WERI-Rb-1 (cell line): ENCODE data around the gene KLHL42.
A peak's percentile ranks its signal among the peaks of the same experiment; 100 is the strongest.

Source experiments
- DNase-seq: peaks from one replicate; pipeline ENCODE4 v3.0.0-alpha.2; 2020
- H3K27ac ChIP-seq: fragments of 250-450 bp; sonication (Bioruptor Pico); 2 replicates; pipeline ENCODE4 v1.5.1; 2020; ENCODE audit warnings: mild to moderate bottlenecking, moderate library complexity
- H3K27me3 ChIP-seq: fragments of 250-450 bp; sonication (Bioruptor Pico); 2 replicates; pipeline ENCODE4 v1.5.1; 2021; ENCODE audit warnings: mild to moderate bottlenecking, low read depth, moderate library complexity; ENCODE audit not compliant: insufficient read depth, severe bottlenecking
- H3K36me3 ChIP-seq: fragments of 250-450 bp; sonication (Bioruptor Pico); 2 replicates; pipeline ENCODE4 v1.5.1; 2020; ENCODE audit warnings: mild to moderate bottlenecking, moderate library complexity
- H3K4me3 ChIP-seq: 2 replicates; pipeline ENCODE4 v1.5.1; 2011; ENCODE audit warnings: low read depth, mild to moderate bottlenecking, control low read depth, low read length
- H3K9me3 ChIP-seq: fragments of 250-450 bp; sonication (Bioruptor Pico); 2 replicates; pipeline ENCODE4 v1.5.1; 2021; ENCODE audit warnings: mild to moderate bottlenecking, moderate library complexity; ENCODE audit not compliant: severe bottlenecking
- TF ChIP-seq, protein P1 (sequence below): IDR thresholded peaks from 2 replicates; pipeline ENCODE4 v1.5.1; 2011; ENCODE audit warnings: low read depth, mild to moderate bottlenecking, control low read depth, inconsistent platforms, low read length

KLHL42 gene

GRCh38 chr12:27838543-27839185 lies 58.6 kb downstream of the KLHL42 start:
- no peaks in the 10 kb centered on the region for H3K9me3 ChIP-seq
- TF ChIP-seq, protein P1, sequence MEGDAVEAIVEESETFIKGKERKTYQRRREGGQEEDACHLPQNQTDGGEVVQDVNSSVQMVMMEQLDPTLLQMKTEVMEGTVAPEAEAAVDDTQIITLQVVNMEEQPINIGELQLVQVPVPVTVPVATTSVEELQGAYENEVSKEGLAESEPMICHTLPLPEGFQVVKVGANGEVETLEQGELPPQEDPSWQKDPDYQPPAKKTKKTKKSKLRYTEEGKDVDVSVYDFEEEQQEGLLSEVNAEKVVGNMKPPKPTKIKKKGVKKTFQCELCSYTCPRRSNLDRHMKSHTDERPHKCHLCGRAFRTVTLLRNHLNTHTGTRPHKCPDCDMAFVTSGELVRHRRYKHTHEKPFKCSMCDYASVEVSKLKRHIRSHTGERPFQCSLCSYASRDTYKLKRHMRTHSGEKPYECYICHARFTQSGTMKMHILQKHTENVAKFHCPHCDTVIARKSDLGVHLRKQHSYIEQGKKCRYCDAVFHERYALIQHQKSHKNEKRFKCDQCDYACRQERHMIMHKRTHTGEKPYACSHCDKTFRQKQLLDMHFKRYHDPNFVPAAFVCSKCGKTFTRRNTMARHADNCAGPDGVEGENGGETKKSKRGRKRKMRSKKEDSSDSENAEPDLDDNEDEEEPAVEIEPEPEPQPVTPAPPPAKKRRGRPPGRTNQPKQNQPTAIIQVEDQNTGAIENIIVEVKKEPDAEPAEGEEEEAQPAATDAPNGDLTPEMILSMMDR = no peak
- H3K27ac ChIP-seq = no peak overlapping the region
- DNase-seq = no peak
- no peaks in the 10 kb centered on the region for H3K27me3 ChIP-seq
- no peaks in the 10 kb centered on the region for H3K36me3 ChIP-seq
- no peak overlapping the region for H3K4me3 ChIP-seq

GRCh38 chr12:27840229-27840999 lies 60.4 kb downstream of the KLHL42 start:
- Histone ChIP-seq H3K9me3 (no peaks in the 10 kb centered on the region), H3K27me3 (no peaks in the 10 kb centered on the region), H3K27ac (no peak overlapping the region), H3K36me3 (no peaks in the 10 kb centered on the region), H3K4me3 (no peak overlapping the region)
- no peak for DNase-seq
- TF ChIP-seq, protein P1 = no peak

- H3K9me3 ChIP-seq = no peaks in the 10 kb centered on the region
- H3K27me3 ChIP-seq = no peaks in the 10 kb centered on the region
- H3K4me3 ChIP-seq = no peak overlapping the region
- TF ChIP-seq, protein P1 = no peak
- no peak overlapping the region for H3K27ac ChIP-seq
- no peak for DNase-seq
- no peaks in the 10 kb centered on the region for H3K36me3 ChIP-seq
Observed at GRCh38 chr12:27841392-27841882, 61.4 kb downstream of the KLHL42 start.

DNA sequence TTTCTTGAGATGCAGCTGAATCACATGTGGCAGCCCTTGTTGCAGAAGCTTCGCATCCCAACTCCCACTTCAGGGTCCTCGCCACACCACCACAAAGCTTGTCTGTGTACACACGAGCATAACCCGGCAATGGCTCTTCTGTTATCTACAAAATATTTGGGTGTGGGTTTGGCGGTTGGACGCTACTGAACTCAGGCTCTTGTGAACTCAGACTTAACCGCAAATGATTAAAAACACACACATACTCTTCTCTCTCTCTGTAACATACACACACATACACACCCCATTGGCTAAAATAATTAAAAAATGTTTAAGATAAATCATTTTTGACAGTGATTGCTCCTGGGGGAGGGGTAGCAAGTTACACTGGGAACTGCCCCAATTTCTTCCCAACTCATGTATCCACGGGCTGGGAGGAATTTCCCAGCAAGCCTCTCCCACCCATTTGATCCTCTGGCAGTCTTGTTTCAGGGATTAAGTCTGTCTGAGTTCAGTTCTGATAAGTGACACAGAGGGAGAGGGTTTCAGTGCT lies 63.7 kb downstream of the KLHL42 start:
- no peak overlapping the region for H3K27ac ChIP-seq
- TF ChIP-seq, protein P1 = no peak
- H3K4me3 ChIP-seq = no peak overlapping the region
- peak; percentile 11 for DNase-seq
- no peaks in the 10 kb centered on the region for H3K27me3 ChIP-seq
- H3K9me3 ChIP-seq = no peaks in the 10 kb centered on the region
- no peaks in the 10 kb centered on the region for H3K36me3 ChIP-seq

DNA sequence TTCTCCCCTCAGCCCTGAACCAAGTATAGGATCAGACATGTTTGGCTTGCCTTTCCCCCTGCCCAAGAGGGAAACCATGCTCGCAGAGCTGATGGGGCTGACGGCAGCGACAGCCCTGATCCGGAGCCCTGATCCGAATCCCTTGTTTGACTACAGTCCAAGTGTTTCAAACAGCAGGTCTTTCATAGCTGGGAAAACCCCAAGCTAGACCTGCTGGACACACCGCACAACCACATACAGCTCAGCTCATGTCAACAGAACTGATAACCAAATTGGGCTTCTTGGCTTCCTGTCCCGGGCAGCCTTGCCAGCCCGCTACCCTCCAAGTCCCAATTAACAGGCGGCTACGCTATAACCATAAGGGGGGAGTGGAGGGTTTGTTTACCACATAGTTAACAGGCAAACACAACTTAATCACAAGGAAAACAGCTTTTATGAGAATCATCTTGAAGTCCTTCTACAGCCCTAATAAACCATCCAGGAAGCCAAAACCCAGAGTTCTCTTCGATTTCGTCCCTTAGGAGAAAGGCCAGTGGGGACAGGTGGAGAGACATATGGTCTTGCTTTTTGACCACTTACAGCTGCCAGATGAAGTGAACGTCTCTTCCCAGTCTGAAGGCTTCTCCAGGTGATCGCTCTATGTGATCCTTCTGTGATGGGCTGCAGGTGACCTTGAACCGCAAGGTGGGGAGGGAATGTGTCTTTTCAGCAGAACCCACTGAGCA lies 64.5 kb downstream of the KLHL42 start:
- Histone ChIP-seq H3K27ac (no peak overlapping the region), H3K4me3 (no peak overlapping the region), H3K9me3 (no peaks in the 10 kb centered on the region), H3K27me3 (no peaks in the 10 kb centered on the region), H3K36me3 (no peaks in the 10 kb centered on the region)
- TF ChIP-seq, protein P1 = no peak
- peak; percentile 10 for DNase-seq
